Stimulated activated effector memory CD8-positive, alpha-beta T cell treated with anti-CD3 and anti-CD28 coated beads, Interleukin-12 subunit alpha, Interleukin-12 subunit beta, amount 100 ng/mL, for 72 hours (primary cell): ENCODE results near the gene PTGFR.

Experiments used
- ATAC-seq: fragments of 150-1000 bp; cut with Tn5 transposase; 2 replicates; pipeline ENCODE4 v1.10.0; 2021
- DNase-seq, 2 donors: peaks; one replicate each; pipeline ENCODE4 v3.0.0; 2021 to 2022; ENCODE audit warnings: low spot score in 2 of 2
- H3K27ac Mint-ChIP-seq: one replicate; pipeline ENCODE4 v1.8.0; 2022; ENCODE audit warnings: mild to moderate bottlenecking, mixed read lengths
- H3K36me3 Mint-ChIP-seq: one replicate; pipeline ENCODE4 v1.8.0; 2022; ENCODE audit warnings: mild to moderate bottlenecking, mixed read lengths
- H3K4me1 Mint-ChIP-seq: one replicate; pipeline ENCODE4 v1.8.0; 2022; ENCODE audit warnings: mixed read lengths
- H3K4me3 Mint-ChIP-seq: one replicate; pipeline ENCODE4 v1.8.0; 2022; ENCODE audit warnings: mild to moderate bottlenecking, mixed read lengths
- H3K9me3 Mint-ChIP-seq: one replicate; pipeline ENCODE4 v1.8.0; 2022; ENCODE audit warnings: mixed read lengths

The PTGFR gene

DNA sequence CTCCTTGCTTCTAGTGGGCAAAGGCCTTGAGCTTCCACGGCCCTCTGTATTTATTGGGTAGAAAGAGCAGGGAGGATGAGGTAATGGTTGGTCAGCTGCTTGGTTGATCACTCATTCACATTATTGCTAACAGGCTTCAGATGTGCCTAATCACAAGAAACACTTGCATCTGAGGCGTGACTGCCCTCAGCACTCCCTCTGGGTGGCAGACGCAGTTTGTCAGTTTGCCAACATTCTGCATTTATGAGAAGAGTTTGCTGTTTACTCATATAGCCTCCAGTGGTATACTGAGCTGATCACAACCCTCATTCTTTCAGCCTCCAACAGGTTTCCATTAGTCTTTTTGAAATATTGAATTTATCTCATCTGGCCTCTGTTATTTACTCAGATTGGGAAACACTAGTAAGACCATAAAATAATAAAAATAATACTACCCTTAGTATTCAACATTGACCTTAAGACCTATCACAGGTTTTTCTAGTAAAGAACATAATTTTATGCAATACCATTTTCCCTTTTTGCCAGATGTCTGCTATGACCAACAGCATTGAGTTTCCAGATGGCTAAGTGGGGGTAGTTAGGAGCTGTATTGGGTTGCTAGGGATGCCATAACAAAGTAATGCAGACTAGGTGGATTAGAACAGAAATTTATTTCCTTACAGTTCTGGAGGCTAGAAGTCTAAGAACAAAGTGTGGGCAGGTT is 53.3 kb downstream of the PTGFR start:
- H3K36me3 Mint-ChIP-seq, result no peaks in the 10 kb centered on the region
- peaks cover 8% of the 10 kb centered on the region for H3K9me3 Mint-ChIP-seq
- no peak overlapping the region for H3K27ac Mint-ChIP-seq
- H3K4me3 Mint-ChIP-seq, result no peak overlapping the region
- DNase-seq (no peak), ATAC-seq (no peak)
- no peaks in the 10 kb centered on the region for H3K4me1 Mint-ChIP-seq

DNA sequence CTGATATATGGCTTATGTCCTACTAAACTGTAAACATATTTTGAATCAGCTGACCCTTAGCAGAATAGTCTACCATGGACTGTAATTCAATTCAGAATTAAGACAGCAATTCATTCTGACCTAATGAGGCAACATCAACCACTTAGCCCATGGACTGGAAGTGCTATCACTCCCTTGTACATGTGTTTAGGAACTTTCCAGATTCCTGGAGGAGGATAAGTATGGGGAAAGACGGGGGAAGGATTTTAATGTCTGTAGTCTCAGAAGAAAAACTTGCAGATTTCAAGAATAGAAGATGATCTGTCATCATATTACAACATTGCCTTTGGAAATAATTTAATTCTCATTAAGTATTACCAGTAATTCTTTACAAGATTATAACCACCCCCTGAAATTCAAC is 56.3 kb downstream of the PTGFR start:
- Mint-ChIP-seq H3K4me3 (no peak overlapping the region), H3K27ac (no peak overlapping the region), H3K4me1 (no peaks in the 10 kb centered on the region), H3K36me3 (no peaks in the 10 kb centered on the region), H3K9me3 (peaks cover 8% of the 10 kb centered on the region)
- no peak for ATAC-seq
- DNase-seq, result no peak

DNA sequence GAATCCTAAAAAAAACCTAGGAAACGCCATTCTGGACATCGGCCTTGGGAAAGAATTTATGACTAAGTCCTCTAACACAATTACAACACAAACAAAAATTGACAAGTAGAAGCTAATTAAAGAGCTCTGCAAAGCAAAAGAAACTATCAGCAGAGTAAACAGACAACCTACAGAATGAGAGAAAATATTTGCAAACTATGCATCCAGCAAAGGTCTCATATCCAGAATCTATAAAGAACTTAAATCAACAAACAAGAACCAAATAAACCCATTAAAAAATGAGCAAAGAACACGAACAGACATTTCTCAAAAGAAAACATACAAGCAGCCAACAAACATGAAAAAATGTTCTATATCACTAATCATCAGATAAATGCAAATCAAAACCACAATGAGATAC is 58.6 kb downstream of the PTGFR start:
- no peaks in the 10 kb centered on the region for H3K4me1 Mint-ChIP-seq
- H3K4me3 Mint-ChIP-seq, result no peak overlapping the region
- H3K27ac Mint-ChIP-seq, result no peak overlapping the region
- H3K9me3 Mint-ChIP-seq, result peaks cover 2% of the 10 kb centered on the region
- H3K36me3 Mint-ChIP-seq, result no peaks in the 10 kb centered on the region
- DNase-seq, result no peak
- ATAC-seq, result no peak

DNA sequence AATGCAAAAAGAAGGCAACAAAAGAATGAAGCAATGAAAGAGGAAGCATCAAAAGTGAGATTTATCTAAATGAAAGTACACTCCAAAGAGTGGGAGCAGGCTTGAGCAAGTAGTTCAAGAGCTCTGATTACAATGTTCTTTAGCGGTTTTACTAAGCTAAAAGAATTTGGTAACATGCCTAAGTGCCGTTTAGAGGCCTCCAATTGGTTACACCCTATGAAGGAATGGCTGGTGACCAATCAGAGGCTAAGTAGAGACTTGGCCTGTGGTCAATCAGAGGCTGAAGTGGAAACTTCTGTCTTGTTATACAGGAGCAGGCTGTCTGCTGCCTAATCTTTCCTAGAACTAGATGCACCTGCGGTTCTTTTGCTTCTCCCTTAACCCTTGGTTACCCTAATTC is 59.1 kb downstream of the PTGFR start:
- Mint-ChIP-seq H3K36me3 (no peaks in the 10 kb centered on the region), H3K4me1 (no peaks in the 10 kb centered on the region), H3K4me3 (no peak overlapping the region), H3K27ac (no peak overlapping the region), H3K9me3 (peaks cover 6% of the 10 kb centered on the region)
- ATAC-seq (no peak), DNase-seq (no peak)

DNA sequence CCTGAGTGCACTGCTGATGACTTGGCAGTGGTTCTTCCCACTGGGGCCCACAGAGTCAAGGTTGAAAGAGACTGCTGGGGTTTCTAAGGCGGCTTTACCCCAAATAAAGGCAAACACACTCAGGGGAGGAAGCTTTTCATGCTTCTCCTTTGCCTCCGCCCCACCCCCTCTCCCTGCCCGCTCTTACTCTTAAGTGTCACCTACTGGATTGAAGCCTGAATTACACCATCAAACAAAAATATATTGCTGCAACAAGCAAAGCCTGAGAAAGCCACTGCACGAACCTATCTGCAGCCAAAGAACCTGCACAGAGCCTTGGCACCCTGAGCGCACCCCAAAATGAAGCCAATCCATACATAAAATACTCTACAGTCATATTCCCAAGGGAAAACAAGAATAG is 63.1 kb downstream of the PTGFR start:
- DNase-seq (no peak), ATAC-seq (no peak)
- no peaks in the 10 kb centered on the region for H3K4me1 Mint-ChIP-seq
- peaks cover 9% of the 10 kb centered on the region for H3K9me3 Mint-ChIP-seq
- H3K27ac Mint-ChIP-seq, result no peak overlapping the region
- no peaks in the 10 kb centered on the region for H3K36me3 Mint-ChIP-seq
- H3K4me3 Mint-ChIP-seq, result no peak overlapping the region

DNA sequence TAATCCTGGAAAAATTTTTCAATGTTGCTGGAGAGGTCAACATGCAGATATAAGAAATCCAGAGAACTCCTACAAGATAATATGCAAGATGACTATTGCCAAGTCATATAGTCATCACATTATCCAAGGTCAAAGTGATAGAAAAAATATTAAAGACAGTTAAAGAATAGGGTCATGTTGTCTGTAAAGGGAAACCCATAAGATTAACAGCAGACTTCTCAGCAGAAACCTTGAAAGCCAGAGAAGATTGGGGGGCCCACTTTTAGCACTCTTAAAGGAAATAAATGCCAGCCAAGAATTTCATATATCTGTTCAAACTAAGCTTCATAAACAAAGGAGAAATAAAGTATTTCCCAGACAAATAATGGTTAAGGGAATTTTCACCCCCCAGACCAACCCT is 64.1 kb downstream of the PTGFR start:
- Mint-ChIP-seq H3K36me3 (no peaks in the 10 kb centered on the region), H3K4me3 (no peak overlapping the region), H3K9me3 (peaks cover 9% of the 10 kb centered on the region), H3K27ac (no peak overlapping the region), H3K4me1 (no peaks in the 10 kb centered on the region)
- DNase-seq (no peak), ATAC-seq (no peak)

DNA sequence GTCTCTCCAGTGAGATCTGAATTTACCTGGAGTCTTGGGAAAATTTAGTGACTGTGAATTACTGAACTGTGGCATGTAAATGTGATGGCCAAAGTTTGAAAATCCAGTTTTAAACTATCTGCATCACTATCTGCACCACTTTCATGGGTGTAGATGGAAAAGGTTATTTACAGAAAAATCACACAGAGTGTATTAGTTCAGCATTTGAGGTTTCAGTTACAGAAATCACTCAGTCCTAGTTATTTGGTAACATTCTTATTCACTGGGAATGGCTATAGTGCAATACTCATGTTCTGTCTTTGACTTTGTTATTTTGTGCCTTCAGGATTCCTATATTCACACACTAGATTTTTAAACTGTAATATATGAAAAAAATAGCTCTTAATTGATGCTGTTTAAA is 68.9 kb downstream of the PTGFR start:
- H3K9me3 Mint-ChIP-seq, result peaks cover 3% of the 10 kb centered on the region
- ATAC-seq (no peak), DNase-seq (no peak)
- no peak overlapping the region for H3K27ac Mint-ChIP-seq
- no peaks in the 10 kb centered on the region for H3K4me1 Mint-ChIP-seq
- H3K36me3 Mint-ChIP-seq, result no peaks in the 10 kb centered on the region
- no peak overlapping the region for H3K4me3 Mint-ChIP-seq

DNA sequence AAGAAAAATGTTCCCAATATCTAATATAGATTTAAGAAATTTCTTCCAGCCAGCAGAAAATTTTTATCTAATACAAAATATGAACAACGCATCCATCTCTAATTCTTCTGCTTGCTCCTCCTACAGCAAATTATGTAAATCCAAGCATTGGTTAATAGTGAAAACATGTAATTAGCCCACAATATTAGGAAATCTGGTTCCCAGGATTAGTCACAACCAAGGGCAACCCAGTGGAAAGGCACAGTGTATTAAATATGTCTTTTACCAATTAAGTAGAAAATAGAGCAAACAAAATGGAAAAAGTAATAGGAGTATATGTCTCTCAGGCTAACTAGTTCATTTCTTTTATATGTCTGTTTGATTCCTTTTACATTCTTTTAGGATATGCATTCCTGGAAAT is 70.0 kb downstream of the PTGFR start:
- DNase-seq (no peak), ATAC-seq (no peak)
- no peaks in the 10 kb centered on the region for H3K36me3 Mint-ChIP-seq
- no peaks in the 10 kb centered on the region for H3K4me1 Mint-ChIP-seq
- H3K27ac Mint-ChIP-seq, result no peak overlapping the region
- H3K9me3 Mint-ChIP-seq, result peaks cover 3% of the 10 kb centered on the region
- no peak overlapping the region for H3K4me3 Mint-ChIP-seq

DNA sequence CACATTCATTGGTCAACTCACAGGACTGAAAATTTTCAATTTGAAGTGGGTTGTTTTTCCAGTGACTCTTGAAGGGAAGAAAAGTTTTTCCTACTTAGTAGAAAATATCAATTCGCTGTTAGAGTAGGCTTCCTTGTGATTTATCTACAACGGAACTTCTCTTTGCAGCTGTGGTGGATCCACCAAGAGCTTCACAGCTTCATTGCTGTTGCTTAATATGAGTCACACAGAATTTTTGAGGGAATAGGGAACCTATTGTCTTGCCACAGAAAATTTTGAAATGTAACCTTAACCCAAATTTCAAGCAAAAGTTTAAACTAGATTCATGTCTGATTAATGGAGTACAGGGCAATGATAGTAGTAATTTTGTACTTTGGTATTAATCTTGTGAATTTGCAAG is 71.1 kb downstream of the PTGFR start:
- DNase-seq (no peak), ATAC-seq (no peak)
- H3K27ac Mint-ChIP-seq, result no peak overlapping the region
- no peaks in the 10 kb centered on the region for H3K36me3 Mint-ChIP-seq
- no peaks in the 10 kb centered on the region for H3K9me3 Mint-ChIP-seq
- H3K4me1 Mint-ChIP-seq, result no peaks in the 10 kb centered on the region
- no peak overlapping the region for H3K4me3 Mint-ChIP-seq

DNA sequence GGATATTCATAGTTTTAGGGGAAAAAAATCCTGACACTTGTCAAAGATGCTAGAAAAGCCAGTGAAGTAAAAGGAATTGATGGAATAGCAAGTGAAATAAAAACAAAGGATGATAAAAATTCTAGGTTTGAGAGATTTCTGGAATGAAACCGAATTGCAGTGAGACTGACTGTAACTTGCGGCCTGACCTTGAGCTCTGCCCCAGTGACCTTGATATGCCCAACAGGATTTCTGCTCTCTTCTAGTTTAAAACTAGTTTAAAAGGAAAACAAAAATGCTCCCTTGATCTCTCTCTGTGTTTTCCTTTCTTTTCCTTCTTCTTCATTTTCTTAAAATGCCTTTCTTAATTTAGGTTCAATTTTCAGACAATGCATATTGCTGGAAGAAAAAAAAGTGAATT is 74.6 kb downstream of the PTGFR start:
- ATAC-seq (no peak), DNase-seq (no peak)
- H3K36me3 Mint-ChIP-seq, result no peaks in the 10 kb centered on the region
- no peak overlapping the region for H3K27ac Mint-ChIP-seq
- H3K9me3 Mint-ChIP-seq, result no peaks in the 10 kb centered on the region
- H3K4me1 Mint-ChIP-seq, result no peaks in the 10 kb centered on the region
- no peak overlapping the region for H3K4me3 Mint-ChIP-seq

DNA sequence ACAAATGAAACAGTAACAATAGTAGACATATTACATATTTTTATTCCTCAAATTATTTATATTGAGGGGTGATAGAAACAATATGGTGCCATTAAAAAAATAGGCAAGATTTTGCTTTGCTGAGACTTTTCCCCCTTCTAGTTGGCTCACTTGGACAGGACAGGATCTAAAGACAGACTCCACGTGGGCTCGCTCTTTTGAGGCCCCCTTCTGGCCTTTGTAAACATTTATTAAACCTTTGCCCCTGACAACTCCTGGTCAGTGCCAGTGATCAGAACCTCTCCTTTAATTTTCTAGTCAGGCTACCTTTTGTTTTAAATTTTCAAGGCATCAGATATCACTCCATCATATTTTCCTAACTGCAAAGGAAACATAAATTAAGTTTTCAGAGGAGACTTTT is 79.8 kb downstream of the PTGFR start:
- no peak overlapping the region for H3K4me3 Mint-ChIP-seq
- H3K4me1 Mint-ChIP-seq, result no peaks in the 10 kb centered on the region
- no peak for DNase-seq

DNA sequence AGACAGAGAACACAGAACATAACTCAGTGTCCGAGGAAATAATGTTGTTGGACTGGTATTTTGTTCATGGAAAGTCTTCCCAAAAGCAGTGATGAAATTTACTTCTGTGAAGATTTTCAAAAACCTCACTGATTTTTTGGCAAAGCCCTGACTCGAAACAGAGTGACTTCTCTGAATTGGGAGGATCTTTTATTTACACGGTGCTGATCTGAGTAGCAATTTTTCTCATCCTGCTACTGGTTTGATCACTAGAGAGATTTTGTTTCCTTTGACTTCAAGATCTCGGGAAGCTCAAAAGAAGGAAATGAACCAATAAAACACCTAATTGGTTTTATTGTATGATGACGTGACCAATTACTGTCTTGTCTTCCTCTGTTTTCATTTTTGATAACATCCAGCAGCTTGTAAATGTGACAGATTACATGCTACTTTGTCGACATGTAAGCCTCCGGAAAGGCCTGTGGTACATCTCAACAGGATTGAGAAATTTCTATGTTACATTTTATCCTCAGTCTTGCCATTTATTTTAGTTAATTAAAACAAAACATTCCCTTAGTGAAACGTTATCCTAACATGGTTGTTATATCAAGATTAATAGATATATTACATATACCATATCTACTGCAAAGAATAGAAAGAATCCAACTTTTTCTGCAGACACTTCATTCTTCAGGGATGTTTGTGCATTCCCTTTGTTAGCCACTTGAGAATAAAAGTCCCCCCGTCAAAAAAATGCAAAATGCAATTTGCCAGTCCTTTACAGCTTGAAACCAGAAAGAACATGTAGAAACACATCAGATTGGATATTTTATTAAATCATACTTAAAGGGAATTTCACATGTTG is 86.7 kb downstream of the PTGFR start:
- no peaks in the 10 kb centered on the region for H3K9me3 Mint-ChIP-seq
- no peak overlapping the region for H3K4me3 Mint-ChIP-seq
- H3K4me1 Mint-ChIP-seq, result no peaks in the 10 kb centered on the region
- ATAC-seq (no peak), DNase-seq (no peak)
- no peak overlapping the region for H3K27ac Mint-ChIP-seq
- H3K36me3 Mint-ChIP-seq, result no peaks in the 10 kb centered on the region

More for the DNA sequence above, 79.8 kb downstream of the PTGFR start:
- Mint-ChIP-seq H3K27ac (no peak overlapping the region), H3K9me3 (no peaks in the 10 kb centered on the region), H3K36me3 (no peaks in the 10 kb centered on the region)
- ATAC-seq, result no peak

DNA sequence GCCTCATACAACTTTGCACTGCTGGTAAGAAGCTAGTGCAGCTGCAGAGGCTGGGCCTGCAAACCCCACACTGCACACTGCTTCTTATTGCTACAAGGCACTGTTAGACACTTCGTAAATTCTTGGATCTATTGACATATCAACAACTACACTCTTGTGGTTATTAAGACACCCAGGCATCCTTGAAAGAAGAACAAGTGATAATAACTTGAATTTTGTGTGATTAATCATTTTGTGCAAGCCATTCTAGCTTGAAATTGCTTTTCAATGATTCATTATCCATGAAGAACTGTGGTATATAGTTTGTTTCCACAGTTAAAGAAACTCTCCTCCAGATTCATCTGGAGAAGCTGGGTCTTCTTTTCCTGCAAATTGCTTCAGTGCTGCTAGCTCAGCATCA is 95.8 kb downstream of the PTGFR start:
- no peak for DNase-seq
- Mint-ChIP-seq H3K4me1 (no peaks in the 10 kb centered on the region), H3K4me3 (no peak overlapping the region), H3K27ac (no peak overlapping the region), H3K36me3 (no peaks in the 10 kb centered on the region), H3K9me3 (no peaks in the 10 kb centered on the region)
- ATAC-seq, result no peak

DNA sequence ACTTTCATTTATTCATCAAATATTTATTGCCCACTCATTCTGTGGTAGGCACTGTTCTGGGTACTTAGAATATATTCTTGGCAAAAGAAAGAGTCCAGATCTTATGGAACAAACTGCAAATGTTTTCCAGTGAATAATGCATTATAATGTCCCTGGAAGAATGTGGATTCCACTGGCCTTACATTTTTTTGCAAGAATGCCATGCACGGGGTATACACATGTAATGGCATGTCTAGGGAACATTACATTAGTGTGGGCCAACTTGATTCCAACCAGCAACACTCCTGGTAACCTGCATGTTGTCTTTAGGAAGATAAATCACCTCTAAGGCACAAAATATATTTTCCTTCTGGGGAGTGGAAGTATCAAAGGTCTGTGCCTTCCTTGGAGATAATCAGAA is 96.4 kb downstream of the PTGFR start:
- Mint-ChIP-seq H3K4me1 (no peaks in the 10 kb centered on the region), H3K36me3 (no peaks in the 10 kb centered on the region)
- no peak for ATAC-seq

More for the DNA sequence above, 96.4 kb downstream of the PTGFR start:
- Mint-ChIP-seq H3K27ac (no peak overlapping the region), H3K4me3 (no peak overlapping the region), H3K9me3 (no peaks in the 10 kb centered on the region)
- no peak for DNase-seq
